H9 (cell line): Measurements from ENCODE around the gene RBMS3. TPM values are rescaled to one million over a fixed set of nuclear protein-coding genes. Genes with fewer than 3 reads are reported as not detected.

ENCODE experiments used
- DNase-seq: peaks from one replicate; pipeline ENCODE4 v3.0.0-alpha.2; 2017
- H2AFZ ChIP-seq: one replicate; pipeline ENCODE4 v1.6.1; 2013; ENCODE audit warnings: mild to moderate bottlenecking, low read length, control low read depth, moderate library complexity
- H2AK5ac ChIP-seq: 2 replicates; pipeline ENCODE4 v1.6.1; 2013; ENCODE audit warnings: low read length, control low read depth, mixed read lengths; ENCODE audit not compliant: insufficient read length
- H2BK120ac ChIP-seq: one replicate; pipeline ENCODE4 v1.6.1; 2013; ENCODE audit warnings: low read depth, mild to moderate bottlenecking, low read length, control low read depth, inconsistent platforms; ENCODE audit not compliant: poor library complexity, severe bottlenecking
- H2BK12ac ChIP-seq: 2 replicates; pipeline ENCODE4 v1.6.1; 2013; ENCODE audit warnings: low read length, control low read depth, mixed read lengths, low read depth; ENCODE audit not compliant: insufficient read length
- H2BK15ac ChIP-seq: 2 replicates; pipeline ENCODE4 v1.6.1; 2013; ENCODE audit warnings: low read depth, low read length, control low read depth
- H2BK20ac ChIP-seq: one replicate; pipeline ENCODE4 v1.6.1; 2013; ENCODE audit warnings: low read depth, mild to moderate bottlenecking, low read length, control low read depth, inconsistent platforms; ENCODE audit not compliant: poor library complexity, severe bottlenecking
- H2BK5ac ChIP-seq: 2 replicates; pipeline ENCODE4 v1.6.1; 2013; ENCODE audit warnings: low read length, control low read depth, mixed read lengths; ENCODE audit not compliant: insufficient read length
- H3K14ac ChIP-seq: 2 replicates; pipeline ENCODE4 v1.6.1; 2013; ENCODE audit warnings: low read length, control low read depth; ENCODE audit not compliant: insufficient read depth
- H3K18ac ChIP-seq: 2 replicates; pipeline ENCODE4 v1.6.1; 2013; ENCODE audit warnings: low read depth, mild to moderate bottlenecking, mixed read lengths, low read length, control low read depth; ENCODE audit not compliant: insufficient read length
- H3K23ac ChIP-seq: 2 replicates; pipeline ENCODE4 v1.6.1; 2013; ENCODE audit warnings: low read length, control low read depth, mixed read lengths, low read depth; ENCODE audit not compliant: insufficient read length
- H3K23me2 ChIP-seq: 2 replicates; pipeline ENCODE4 v1.6.1; 2013; ENCODE audit warnings: low read depth, mild to moderate bottlenecking, mixed read lengths, low read length, control low read depth; ENCODE audit not compliant: insufficient read length, poor library complexity, severe bottlenecking
- H3K27ac ChIP-seq: 2 replicates; pipeline ENCODE4 v1.5.1; 2013; ENCODE audit warnings: low read length, control low read depth, mixed read lengths, low read depth; ENCODE audit not compliant: insufficient read length
- H3K27me3 ChIP-seq: 2 replicates; pipeline ENCODE4 v1.6.1; 2013; ENCODE audit warnings: low read length, control low read depth, inconsistent platforms; ENCODE audit not compliant: insufficient read depth
- H3K4ac ChIP-seq: 2 replicates; pipeline ENCODE4 v1.6.1; 2013; ENCODE audit warnings: low read depth, mild to moderate bottlenecking, control low read depth, inconsistent platforms, low read length, moderate library complexity
- H3K4me1 ChIP-seq: 2 replicates; pipeline ENCODE4 v1.6.1; 2013; ENCODE audit warnings: low read length, control low read depth, inconsistent platforms; ENCODE audit not compliant: insufficient read depth
- H3K4me2 ChIP-seq: 2 replicates; pipeline ENCODE4 v1.6.1; 2013; ENCODE audit warnings: low read length, control low read depth, mixed read lengths; ENCODE audit not compliant: insufficient read length, insufficient read depth
- H3K56ac ChIP-seq: 2 replicates; pipeline ENCODE4 v1.6.1; 2013; ENCODE audit warnings: low read depth, mild to moderate bottlenecking, mixed read lengths, low read length, control low read depth; ENCODE audit not compliant: insufficient read length
- H3K79me1 ChIP-seq: 2 replicates; pipeline ENCODE4 v1.6.1; 2013; ENCODE audit warnings: low read depth, mild to moderate bottlenecking, moderate library complexity, low read length, control low read depth, inconsistent platforms; ENCODE audit not compliant: insufficient read depth, poor library complexity, severe bottlenecking
- H3K79me2 ChIP-seq: 2 replicates; pipeline ENCODE4 v1.6.1; 2013; ENCODE audit warnings: low read length, control low read depth, inconsistent platforms; ENCODE audit not compliant: insufficient read depth
- H3K9ac ChIP-seq: 2 replicates; pipeline ENCODE4 v1.6.1; 2013; ENCODE audit warnings: low read length, control low read depth, mixed read lengths; ENCODE audit not compliant: insufficient read length; ENCODE audit errors: extremely low read depth
- H3K9me3 ChIP-seq: one replicate; pipeline ENCODE4 v1.6.1; 2013; ENCODE audit warnings: low read depth, low read length, inconsistent platforms; ENCODE audit not compliant: control insufficient read depth
- H3T11ph ChIP-seq: one replicate; pipeline ENCODE4 v1.6.1; 2013; ENCODE audit warnings: mild to moderate bottlenecking, low read length, control low read depth, inconsistent platforms
- H4K20me1 ChIP-seq: one replicate; pipeline ENCODE4 v1.6.1; 2013; ENCODE audit not compliant: control insufficient read depth, insufficient read length, insufficient read depth
- H4K5ac ChIP-seq: 2 replicates; pipeline ENCODE4 v1.6.1; 2013; ENCODE audit warnings: low read depth, mild to moderate bottlenecking, mixed read lengths, low read length, control low read depth; ENCODE audit not compliant: insufficient read length
- H4K8ac ChIP-seq: replicated peaks from 2 replicates; pipeline ENCODE4 v1.6.1; 2013; ENCODE audit warnings: low read length, control low read depth, mixed read lengths, low read depth; ENCODE audit not compliant: insufficient read length
- H4K91ac ChIP-seq: 2 replicates; pipeline ENCODE4 v1.6.1; 2013; ENCODE audit warnings: low read depth, mild to moderate bottlenecking, moderate library complexity, mixed read lengths, low read length, control low read depth; ENCODE audit not compliant: insufficient read length
- H3K27ac Mint-ChIP-seq, 3 experiments: 2 replicates in 2 of 3; 3 replicates in 1 of 3; pipeline ENCODE4 v1.8.0; 2020 to 2021; ENCODE audit warnings: mixed read lengths in 3 of 3, mild to moderate bottlenecking in 1 of 3, moderate library complexity in 1 of 3
- H3K27me3 Mint-ChIP-seq: 2 replicates; pipeline ENCODE4 v1.8.0; 2021; ENCODE audit warnings: low read depth, mild to moderate bottlenecking, moderate library complexity, mixed read lengths
- H3K36me3 Mint-ChIP-seq, 3 experiments: 2 replicates in 2 of 3; 3 replicates in 1 of 3; pipeline ENCODE4 v1.8.0; 2020 to 2021; ENCODE audit warnings: low read depth in 3 of 3, mixed read lengths in 3 of 3; ENCODE audit not compliant: insufficient read depth in 1 of 3
- H3K4me1 Mint-ChIP-seq, 2 experiments: 2 replicates each; pipeline ENCODE4 v1.8.0; 2020; ENCODE audit warnings: mixed read lengths in 2 of 2
- H3K4me3 Mint-ChIP-seq, 2 experiments: 2 replicates in 1 of 2; 3 replicates in 1 of 2; pipeline ENCODE4 v1.8.0; 2020 to 2021; ENCODE audit warnings: mild to moderate bottlenecking in 2 of 2, mixed read lengths in 2 of 2, moderate library complexity in 1 of 2
- H3K9me3 Mint-ChIP-seq, 2 experiments: 2 replicates in 1 of 2; 3 replicates in 1 of 2; pipeline ENCODE4 v1.8.0; 2020; ENCODE audit warnings: mild to moderate bottlenecking in 2 of 2, mixed read lengths in 2 of 2, moderate library complexity in 1 of 2
- WGBS: extraction: QIAGEN DNeasy Blood & Tissue Kit; methylation state at CpG from one replicate; pipeline ENCODE4 v1.1.7; 2013; ENCODE audit warnings: missing lambda C conversion rate, low lambda C conversion rate, mixed read lengths; ENCODE audit not compliant: insufficient read length; ENCODE audit errors: extremely low coverage; 5-methylcytosine and 5-hydroxymethylcytosine counted together
- total RNA-seq: library from RNA; stranded (reverse); gene quantifications from 2 replicates; pipeline ENCODE4 v1.2.1, GENCODE V29; 2021
- TF ChIP-seq, protein P1 (sequence below): fragments of 200-600 bp; sonication (generic); conservative IDR thresholded peaks from 3 replicates; pipeline ENCODE4 v1.8.0; 2021; ENCODE audit warnings: antibody characterized with exemption, mild to moderate bottlenecking

RBMS3 gene
- total RNA-seq, 1 experiment from 2014 or later, result 8.1 TPM

GRCh38 chr3:30003741-30004140 is 722.9 kb downstream of the RBMS3 start:
- H3T11ph ChIP-seq, result no peak overlapping the region
- H2BK12ac ChIP-seq, result no peak overlapping the region
- no peak overlapping the region for H2BK15ac ChIP-seq
- Mint-ChIP-seq H3K4me3 (no peak overlapping the region), H3K9me3 (peaks cover 0 to 3% of the 10 kb centered on the region in 2 experiments; a peak in 1 of 5 replicates), H3K4me1 (peaks cover 25 to 46% of the 10 kb centered on the region in 2 experiments), H3K36me3 (0 out of 7 replicates have a peak, but pooled peaks cover 0 to 3% (median 0%) of the 10 kb centered on the region in 3 experiments), H3K27me3 (no peaks in the 10 kb centered on the region), H3K27ac (no peak overlapping the region)
- H4K91ac ChIP-seq, result no peak overlapping the region
- no peak overlapping the region for H2BK20ac ChIP-seq
- no peak overlapping the region for H3K9ac ChIP-seq
- H2AK5ac ChIP-seq, result no peak overlapping the region
- H3K4me2 ChIP-seq, result no peak overlapping the region
- TF ChIP-seq, protein P1, sequence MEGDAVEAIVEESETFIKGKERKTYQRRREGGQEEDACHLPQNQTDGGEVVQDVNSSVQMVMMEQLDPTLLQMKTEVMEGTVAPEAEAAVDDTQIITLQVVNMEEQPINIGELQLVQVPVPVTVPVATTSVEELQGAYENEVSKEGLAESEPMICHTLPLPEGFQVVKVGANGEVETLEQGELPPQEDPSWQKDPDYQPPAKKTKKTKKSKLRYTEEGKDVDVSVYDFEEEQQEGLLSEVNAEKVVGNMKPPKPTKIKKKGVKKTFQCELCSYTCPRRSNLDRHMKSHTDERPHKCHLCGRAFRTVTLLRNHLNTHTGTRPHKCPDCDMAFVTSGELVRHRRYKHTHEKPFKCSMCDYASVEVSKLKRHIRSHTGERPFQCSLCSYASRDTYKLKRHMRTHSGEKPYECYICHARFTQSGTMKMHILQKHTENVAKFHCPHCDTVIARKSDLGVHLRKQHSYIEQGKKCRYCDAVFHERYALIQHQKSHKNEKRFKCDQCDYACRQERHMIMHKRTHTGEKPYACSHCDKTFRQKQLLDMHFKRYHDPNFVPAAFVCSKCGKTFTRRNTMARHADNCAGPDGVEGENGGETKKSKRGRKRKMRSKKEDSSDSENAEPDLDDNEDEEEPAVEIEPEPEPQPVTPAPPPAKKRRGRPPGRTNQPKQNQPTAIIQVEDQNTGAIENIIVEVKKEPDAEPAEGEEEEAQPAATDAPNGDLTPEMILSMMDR, result no peak
- H4K20me1 ChIP-seq, result no peaks in the 10 kb centered on the region
- no peaks in the 10 kb centered on the region for H3K79me1 ChIP-seq
- H3K23me2 ChIP-seq, result no peaks in the 10 kb centered on the region
- H3K27me3 ChIP-seq, result no peaks in the 10 kb centered on the region
- WGBS, result no CpG with 5 or more reads among the region's 1 CpG
- H3K79me2 ChIP-seq, result no peaks in the 10 kb centered on the region
- no peak overlapping the region for H3K14ac ChIP-seq
- H3K4me1 ChIP-seq, result 0 out of 2 replicates have a peak, but pooled peaks cover 3% of the 10 kb centered on the region
- no peak overlapping the region for H3K23ac ChIP-seq
- no peak overlapping the region for H2AFZ ChIP-seq
- H4K8ac ChIP-seq, result no peak overlapping the region
- H3K4ac ChIP-seq, result no peak overlapping the region
- no peaks in the 10 kb centered on the region for H3K9me3 ChIP-seq
- H3K27ac ChIP-seq, result no peak overlapping the region
- no peak overlapping the region for H2BK5ac ChIP-seq
- no peak overlapping the region for H2BK120ac ChIP-seq
- no peak overlapping the region for H4K5ac ChIP-seq
- H3K18ac ChIP-seq, result no peak overlapping the region
- no peak for DNase-seq
- no peak overlapping the region for H3K56ac ChIP-seq
